Osteoblast (primary cell): Measurements from ENCODE around the gene DHDDS. TPM values are rescaled to one million over a fixed set of nuclear protein-coding genes. Genes with fewer than 3 reads are reported as not detected.
A peak's percentile ranks its signal among the peaks of the same experiment; 100 is the strongest.

Source experiments
- DNase-seq: peaks from one replicate; pipeline ENCODE4 v3.0.0; 2011; ENCODE audit warnings: low spot score, mixed read lengths; ENCODE audit not compliant: insufficient read length; ENCODE audit errors: missing footprints
- H2AFZ ChIP-seq: 2 replicates; pipeline ENCODE4 v1.6.0; 2011; ENCODE audit warnings: mild to moderate bottlenecking, low read length
- H3K27ac ChIP-seq: 2 replicates; pipeline ENCODE4 v1.5.1; 2011; ENCODE audit warnings: mild to moderate bottlenecking, low read depth, low read length, moderate library complexity
- H3K27me3 ChIP-seq: 2 replicates; pipeline ENCODE4 v1.6.0; 2012; ENCODE audit warnings: mild to moderate bottlenecking, control low read depth, inconsistent platforms, low read length, moderate library complexity; ENCODE audit not compliant: insufficient read depth
- H3K36me3 ChIP-seq: 2 replicates; pipeline ENCODE4 v1.5.1; 2011; ENCODE audit warnings: mild to moderate bottlenecking, low read length, control low read depth, moderate library complexity; ENCODE audit not compliant: insufficient read depth
- H3K4me1 ChIP-seq: 2 replicates; pipeline ENCODE4 v1.5.1; 2011; ENCODE audit warnings: mild to moderate bottlenecking, low read length, control low read depth, moderate library complexity; ENCODE audit not compliant: insufficient read depth
- H3K4me2 ChIP-seq: 2 replicates; pipeline ENCODE4 v1.6.0; 2011; ENCODE audit warnings: mild to moderate bottlenecking, low read length; ENCODE audit not compliant: insufficient read depth
- H3K4me3 ChIP-seq: fragments of 200-600 bp; sonication (generic); 3 replicates; pipeline ENCODE4 v1.5.1; 2012; ENCODE audit warnings: mild to moderate bottlenecking, low read length, inconsistent platforms; ENCODE audit not compliant: insufficient read depth
- H3K79me2 ChIP-seq: 2 replicates; pipeline ENCODE4 v1.6.0; 2012; ENCODE audit warnings: mild to moderate bottlenecking, low read length, control low read depth, inconsistent platforms; ENCODE audit not compliant: insufficient read depth
- H3K9me3 ChIP-seq: 2 replicates; pipeline ENCODE4 v1.5.1; 2011; ENCODE audit warnings: low read depth, low read length, control low read depth
- H4K20me1 ChIP-seq: 2 replicates; pipeline ENCODE4 v1.6.0; 2012; ENCODE audit warnings: mild to moderate bottlenecking, low read length, control low read depth; ENCODE audit not compliant: insufficient read depth
- CTCF ChIP-seq: IDR thresholded peaks from 2 replicates; pipeline ENCODE4 v1.5.1; 2011; ENCODE audit warnings: mild to moderate bottlenecking, low read depth, low read length, moderate library complexity; ENCODE audit errors: extremely low read depth
- total RNA-seq: library from RNA; depleted of rRNA; stranded (reverse); fragments of >200 nt; gene quantifications from 2 replicates; pipeline ENCODE4 v1.2.3, GENCODE V29; 2012

Gene DHDDS
- total RNA-seq, 1 donor = 63.3 TPM

GRCh38 chr1:26482921-26483320, 50.8 kb downstream of the DHDDS start:
- H3K9me3 ChIP-seq = no peaks in the 10 kb centered on the region
- H3K79me2 ChIP-seq = no peaks in the 10 kb centered on the region
- H3K36me3 ChIP-seq = peaks cover 6% of the 10 kb centered on the region
- H3K27ac ChIP-seq = no peak overlapping the region
- no peak overlapping the region for H3K4me3 ChIP-seq
- DNase-seq = peak; percentile 36
- no peak overlapping the region for H2AFZ ChIP-seq
- no peaks in the 10 kb centered on the region for H3K27me3 ChIP-seq
- no peaks in the 10 kb centered on the region for H4K20me1 ChIP-seq
- peaks cover 16% of the 10 kb centered on the region for H3K4me1 ChIP-seq
- TF ChIP-seq CTCF = no peak
- H3K4me2 ChIP-seq = no peak overlapping the region

GRCh38 chr1:26483980-26484379, 51.9 kb downstream of the DHDDS start:
- DNase-seq = no peak
- Histone ChIP-seq H3K4me3 (no peak overlapping the region), H3K27ac (no peak overlapping the region), H4K20me1 (no peaks in the 10 kb centered on the region), H3K79me2 (no peaks in the 10 kb centered on the region), H3K36me3 (peaks cover 3% of the 10 kb centered on the region), H3K4me2 (no peak overlapping the region), H3K27me3 (no peaks in the 10 kb centered on the region), H3K9me3 (no peaks in the 10 kb centered on the region), H3K4me1 (peaks cover 16% of the 10 kb centered on the region), H2AFZ (no peak overlapping the region)
- TF ChIP-seq CTCF = no peak

GRCh38 chr1:26490155-26490554, 58.0 kb downstream of the DHDDS start:
- TF ChIP-seq CTCF = no peak

GRCh38 chr1:26493267-26493666, 61.1 kb downstream of the DHDDS start:
- H3K4me3 ChIP-seq = no peak overlapping the region

More at GRCh38 chr1:26490155-26490554, 58.0 kb downstream of the DHDDS start:
- Histone ChIP-seq H3K27ac (no peak overlapping the region), H3K27me3 (no peaks in the 10 kb centered on the region), H3K4me1 (no peaks in the 10 kb centered on the region), H3K4me2 (no peak overlapping the region), H4K20me1 (no peaks in the 10 kb centered on the region), H2AFZ (no peak overlapping the region), H3K4me3 (no peak overlapping the region), H3K9me3 (no peaks in the 10 kb centered on the region), H3K79me2 (no peaks in the 10 kb centered on the region), H3K36me3 (no peaks in the 10 kb centered on the region)
- no peak for DNase-seq

More at GRCh38 chr1:26493267-26493666, 61.1 kb downstream of the DHDDS start:
- Histone ChIP-seq H3K27ac (no peak overlapping the region), H3K9me3 (no peaks in the 10 kb centered on the region), H3K27me3 (no peaks in the 10 kb centered on the region), H3K36me3 (no peaks in the 10 kb centered on the region), H3K4me2 (no peak overlapping the region), H2AFZ (no peak overlapping the region), H3K4me1 (no peaks in the 10 kb centered on the region), H4K20me1 (no peaks in the 10 kb centered on the region), H3K79me2 (no peaks in the 10 kb centered on the region)
- DNase-seq = no peak
- TF ChIP-seq CTCF = no peak
